ENCODE measurements around the gene ZMYM4. TPM values are rescaled to one million over a fixed set of nuclear protein-coding genes. Genes with fewer than 3 reads are reported as not detected.
A peak's percentile ranks its signal among the peaks of the same experiment; 100 is the strongest.

ZMYM4 gene
- total RNA-seq, 1 experiment from 2014 or later: 28.4 TPM

GRCh38 chr1:35406103-35406502 lies 137.6 kb downstream of the ZMYM4 start:
- DNase-seq (ENCODE audit: low read depth): no peak

GRCh38 chr1:35407743-35408142 lies 139.2 kb downstream of the ZMYM4 start:
- DNase-seq (ENCODE audit: low read depth): no peak

DNA sequence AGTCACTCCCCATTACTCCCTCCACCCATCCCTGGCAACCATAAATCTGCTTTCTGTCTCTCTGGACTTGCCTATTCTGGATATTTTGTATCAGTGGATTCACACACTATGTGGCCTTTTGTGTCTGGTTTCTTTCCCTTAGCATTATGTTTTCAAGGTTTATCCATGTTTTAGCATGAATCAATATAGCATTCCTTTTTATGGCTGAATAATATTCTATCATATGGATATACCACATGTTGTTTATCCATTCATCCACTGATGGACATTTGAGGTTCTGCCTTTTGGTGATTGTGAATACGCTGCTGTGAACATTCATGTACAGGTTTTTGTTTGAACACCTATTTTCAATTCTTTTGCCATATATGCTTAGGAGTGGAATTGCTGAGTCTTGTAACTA lies 140.4 kb downstream of the ZMYM4 start:
- DNase-seq (ENCODE audit: low read depth): no peak

- DNase-seq (ENCODE audit: low read depth): no peak
Observed at GRCh38 chr1:35426097-35426586, 157.6 kb downstream of the ZMYM4 start.

DNA sequence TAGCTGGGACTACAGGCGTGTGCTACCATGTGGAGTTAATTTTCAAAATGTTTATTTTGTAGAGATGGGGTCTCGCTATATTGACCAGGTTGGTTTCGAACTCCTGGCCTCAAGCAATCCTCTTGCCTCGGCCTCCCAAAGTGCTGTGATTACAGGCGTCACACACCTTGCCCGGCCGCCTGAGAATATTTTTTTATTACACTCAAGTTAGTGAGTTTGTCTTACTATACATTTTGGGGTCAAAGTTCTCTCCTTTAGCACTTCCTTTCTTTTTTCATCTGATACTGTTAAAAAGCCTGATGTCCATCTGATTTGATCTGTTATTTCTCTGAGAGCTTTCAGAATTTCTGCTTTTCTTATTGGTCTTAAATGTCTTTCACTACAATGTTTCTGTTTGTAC lies 159.9 kb downstream of the ZMYM4 start:
- DNase-seq (ENCODE audit: low read depth): no peak

- no peak for DNase-seq (ENCODE audit: low read depth)
Observed at GRCh38 chr1:35430762-35431161, 162.3 kb downstream of the ZMYM4 start.

DNA sequence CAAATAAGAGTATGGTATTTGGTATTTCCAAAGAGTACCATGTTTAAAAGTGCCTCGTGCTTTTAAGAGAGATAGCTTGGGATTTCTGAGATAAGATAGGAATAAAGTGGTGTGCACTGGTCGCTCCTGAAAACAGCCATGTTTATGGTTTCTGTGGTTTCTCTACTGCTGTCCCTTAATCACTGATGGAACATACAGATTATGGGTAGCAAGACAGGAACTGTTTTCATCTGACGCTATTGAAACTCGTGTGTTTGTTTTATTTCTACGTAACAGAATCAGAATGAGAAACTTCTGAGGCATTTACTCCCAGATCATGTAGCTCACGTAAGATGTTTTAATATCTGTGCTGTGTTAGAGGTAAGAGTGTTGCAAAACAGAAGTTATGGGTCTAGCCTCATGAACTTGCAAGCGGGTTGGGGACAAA lies 162.7 kb downstream of the ZMYM4 start:
- no peak for DNase-seq (ENCODE audit: low read depth)

- no peak for DNase-seq (ENCODE audit: low read depth)
Observed at GRCh38 chr1:35432231-35432630, 163.7 kb downstream of the ZMYM4 start.

DNA sequence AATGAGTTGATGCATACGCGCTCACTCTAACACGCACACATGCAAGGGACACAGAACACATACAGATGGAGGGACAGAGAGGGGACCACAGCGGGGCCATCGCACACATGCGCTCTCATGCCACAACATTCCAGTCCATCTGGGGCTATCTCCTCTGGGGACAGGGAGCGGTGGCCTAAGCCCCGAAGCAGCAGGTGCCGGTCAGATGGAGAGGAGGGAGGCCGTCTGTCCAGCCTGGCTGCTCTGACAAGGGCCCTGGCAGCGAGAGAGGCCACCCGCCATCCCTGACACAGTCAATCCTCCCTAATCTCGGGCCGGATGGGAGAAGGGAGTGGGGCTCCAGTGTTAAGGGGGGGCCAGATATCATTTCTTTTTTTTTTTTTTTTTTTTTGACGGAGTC lies 165.2 kb downstream of the ZMYM4 start:
- DNase-seq (ENCODE audit: low read depth): no peak

DNA sequence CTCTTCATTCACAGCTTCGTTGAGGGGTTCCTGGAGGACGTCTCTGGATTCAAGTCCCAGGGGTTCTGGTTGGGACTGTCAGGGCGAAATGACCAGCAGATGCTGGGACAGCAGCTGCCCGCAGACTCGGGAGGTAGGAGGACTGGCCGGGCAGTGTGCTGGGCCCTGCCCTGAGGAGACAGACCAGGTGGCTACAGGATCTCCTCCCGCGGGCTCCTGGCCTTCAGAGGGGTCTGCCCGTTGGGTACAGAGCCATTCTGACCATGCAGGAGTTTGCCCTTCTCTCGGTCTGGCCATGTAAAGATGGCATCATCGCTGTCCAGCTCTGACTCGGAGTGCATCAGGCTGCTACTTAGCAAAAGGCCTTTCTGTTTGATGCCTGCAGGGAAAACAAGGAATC lies 166.2 kb downstream of the ZMYM4 start:
- DNase-seq (ENCODE audit: low read depth): no peak

DNA sequence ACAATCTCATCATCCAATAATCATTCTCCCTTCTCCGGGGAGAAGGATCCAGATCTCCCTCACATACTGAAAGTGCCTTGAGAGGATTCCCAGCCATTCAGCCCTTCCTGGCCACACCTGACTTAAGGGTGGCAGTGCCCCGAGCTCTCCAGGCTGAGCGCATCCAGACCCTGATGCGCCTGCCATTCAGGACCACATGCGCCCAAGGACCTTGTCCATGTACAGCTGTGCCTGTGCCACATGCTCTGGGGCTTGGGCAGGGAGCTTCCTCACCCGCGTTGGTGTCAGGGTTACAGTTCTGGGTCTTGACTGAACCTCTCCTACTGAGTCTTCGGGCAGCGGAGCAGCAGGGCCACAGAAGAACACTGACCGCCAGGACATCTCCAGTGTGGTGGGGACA lies 167.6 kb downstream of the ZMYM4 start:
- DNase-seq (ENCODE audit: low read depth): no peak

DNA sequence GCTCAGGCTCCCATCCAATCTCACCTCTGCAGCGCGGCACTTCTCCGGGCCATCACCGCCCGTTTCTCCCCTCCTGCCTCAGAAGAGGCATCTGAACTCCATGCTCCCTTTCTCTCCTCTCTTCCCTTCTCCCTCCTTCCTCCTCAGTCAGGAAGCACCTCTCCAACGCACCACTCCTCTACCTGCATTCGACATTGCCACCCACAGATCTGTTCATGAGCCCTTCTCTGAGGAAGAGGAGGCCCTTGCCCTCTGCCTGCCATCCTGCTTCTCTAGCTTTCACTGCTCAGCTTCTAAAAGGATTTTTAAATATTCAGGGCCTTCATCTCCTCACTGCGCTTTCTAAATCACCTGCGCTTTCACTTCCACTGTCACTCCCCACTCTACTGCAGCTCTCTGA lies 168.7 kb downstream of the ZMYM4 start:
- no peak for DNase-seq (ENCODE audit: low read depth)

DNA sequence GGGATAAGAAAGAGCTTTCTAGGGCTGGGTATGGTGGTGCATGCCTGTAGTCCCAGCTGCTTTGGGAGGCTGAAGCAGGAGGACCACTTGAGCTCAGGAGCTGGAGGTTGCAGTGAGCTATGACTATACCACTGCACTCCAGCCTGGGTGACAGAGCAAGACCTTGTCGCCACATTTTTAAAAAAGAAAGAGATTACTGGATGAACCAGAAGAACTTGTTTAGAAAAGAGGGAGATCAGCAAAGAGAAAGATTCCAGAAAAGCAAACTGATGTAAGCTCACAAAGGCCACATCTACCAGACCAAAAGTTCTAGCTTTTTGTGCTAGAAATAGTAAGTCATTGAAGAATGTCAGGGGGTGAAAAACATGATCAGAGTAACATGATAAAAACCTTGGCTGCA lies 171.1 kb downstream of the ZMYM4 start:
- DNase-seq (ENCODE audit: low read depth): no peak

GRCh38 chr1:35441926-35442579 lies 173.5 kb downstream of the ZMYM4 start:
- DNase-seq (ENCODE audit: low read depth): no peak

DNA sequence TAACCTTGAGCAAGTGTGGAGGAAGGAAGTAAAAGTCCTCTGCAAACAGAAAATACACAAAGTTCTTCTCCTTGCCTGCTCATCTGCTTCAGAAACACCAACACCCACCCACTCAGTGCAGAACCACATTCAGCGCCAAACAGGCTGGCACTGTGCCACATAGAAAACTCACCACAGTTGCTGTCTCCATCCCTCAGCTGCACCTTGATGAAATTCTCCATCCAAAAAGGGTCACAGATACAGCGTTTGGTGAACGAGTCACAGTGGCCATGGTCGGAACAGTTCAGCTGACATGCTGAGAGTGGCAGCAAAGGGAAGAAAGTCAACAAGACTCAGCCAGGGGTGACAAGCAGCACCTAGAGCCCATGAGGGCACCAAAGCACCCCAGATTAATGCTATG lies 174.2 kb downstream of the ZMYM4 start:
- DNase-seq (ENCODE audit: low read depth): no peak

- DNase-seq (ENCODE audit: low read depth): no peak
Observed at GRCh38 chr1:35443768-35444518, 175.4 kb downstream of the ZMYM4 start.

- DNase-seq (ENCODE audit: low read depth): no peak
Observed at GRCh38 chr1:35444519-35444774, 175.9 kb downstream of the ZMYM4 start.

DNA sequence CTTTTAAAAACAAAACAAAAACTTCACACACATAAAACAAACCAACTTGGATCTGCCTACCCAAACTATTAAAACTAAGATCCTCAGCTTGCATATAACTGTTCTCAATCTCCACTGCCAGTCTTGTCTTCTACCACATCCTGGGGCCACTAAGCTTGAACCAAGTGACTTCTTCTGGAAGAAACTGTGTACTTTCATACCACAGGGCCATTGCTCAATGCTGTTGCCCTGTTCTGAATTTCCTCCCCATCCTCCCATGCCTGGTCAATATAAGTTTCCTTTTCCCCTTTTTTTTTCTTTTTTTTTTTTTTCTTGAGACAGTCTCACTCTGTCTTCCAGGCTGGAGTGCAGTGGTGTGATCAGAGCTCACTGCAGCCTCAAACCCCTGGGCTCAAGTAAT lies 178.8 kb downstream of the ZMYM4 start:
- DNase-seq (ENCODE audit: low read depth): no peak

- DNase-seq (ENCODE audit: low read depth): peak; percentile 88
Observed at GRCh38 chr1:35448344-35448801, 179.9 kb downstream of the ZMYM4 start.

- peak; percentile 88 for DNase-seq (ENCODE audit: low read depth)
Observed at GRCh38 chr1:35449334-35450008, 181.0 kb downstream of the ZMYM4 start.

- peak; percentile 67 for DNase-seq (ENCODE audit: low read depth)
Observed at GRCh38 chr1:35451125-35451528, 182.6 kb downstream of the ZMYM4 start.

- peak; percentile 46 for DNase-seq (ENCODE audit: low read depth)
Observed at GRCh38 chr1:35452106-35452774, 183.7 kb downstream of the ZMYM4 start.
